ENCODE measurements around the gene GJB5. TPM values are rescaled to one million over a fixed set of nuclear protein-coding genes. Genes with fewer than 3 reads are reported as not detected.

GJB5 gene
- total RNA-seq, 3 donors from 2014 or later (not counting 1 experiment from before 2014, with no cell fraction given) = not detected

DNA sequence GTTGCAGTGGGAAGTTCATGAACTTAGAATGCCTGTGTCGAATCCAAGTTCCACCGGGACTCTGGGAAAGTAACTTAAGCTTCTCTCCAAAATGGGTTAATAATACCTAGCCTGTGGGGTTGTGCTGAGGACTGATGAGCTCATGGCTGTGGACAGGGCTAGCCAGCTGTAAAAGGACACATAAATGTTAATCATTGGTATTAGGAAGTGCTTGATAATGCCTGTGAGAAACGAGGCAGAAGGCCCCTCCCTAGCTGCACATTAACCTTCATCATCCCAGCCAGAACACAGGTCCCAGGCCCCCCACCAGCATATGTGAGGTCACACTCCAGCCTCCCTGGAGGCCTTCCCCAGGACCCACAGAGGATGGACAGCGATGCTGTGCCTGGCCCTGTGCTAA lies 3.9 kb downstream of the GJB5 start:
- Mint-ChIP-seq H3K36me3 (no peaks in the 10 kb centered on the region), H3K27ac (no peak overlapping the region), H3K27me3 (ENCODE audit: low read depth in 2 of 2) (peaks cover 7 to 15% of the 10 kb centered on the region in 2 donors), H3K9me3 (no peaks in the 10 kb centered on the region), H3K4me1 (peaks cover 0 to 6% of the 10 kb centered on the region in 2 donors), H3K4me3 (no peak overlapping the region)
- Histone ChIP-seq H3K27me3 (ENCODE audit: control insufficient read depth, insufficient read depth, low read length) (no peaks in the 10 kb centered on the region), H3K27ac (ENCODE audit: low read length) (no peak overlapping the region), H3K4me1 (ENCODE audit: control insufficient read depth, insufficient read depth, low read length) (no peaks in the 10 kb centered on the region), H3K9me3 (ENCODE audit: control insufficient read depth, insufficient read depth, low read length) (no peaks in the 10 kb centered on the region), H3K36me3 (ENCODE audit: control insufficient read depth, insufficient read depth, low read length) (no peaks in the 10 kb centered on the region), H3K4me3 (ENCODE audit: low read length) (no peak overlapping the region)
- ATAC-seq (no peak), DNase-seq (no peak)
- 84% methylated on average over 4 of the region's 4 CpGs for WGBS (ENCODE audit: insufficient coverage)
- intact Hi-C loops (cut with micrococcal nuclease) = no loop called here
- TF ChIP-seq, protein P1, sequence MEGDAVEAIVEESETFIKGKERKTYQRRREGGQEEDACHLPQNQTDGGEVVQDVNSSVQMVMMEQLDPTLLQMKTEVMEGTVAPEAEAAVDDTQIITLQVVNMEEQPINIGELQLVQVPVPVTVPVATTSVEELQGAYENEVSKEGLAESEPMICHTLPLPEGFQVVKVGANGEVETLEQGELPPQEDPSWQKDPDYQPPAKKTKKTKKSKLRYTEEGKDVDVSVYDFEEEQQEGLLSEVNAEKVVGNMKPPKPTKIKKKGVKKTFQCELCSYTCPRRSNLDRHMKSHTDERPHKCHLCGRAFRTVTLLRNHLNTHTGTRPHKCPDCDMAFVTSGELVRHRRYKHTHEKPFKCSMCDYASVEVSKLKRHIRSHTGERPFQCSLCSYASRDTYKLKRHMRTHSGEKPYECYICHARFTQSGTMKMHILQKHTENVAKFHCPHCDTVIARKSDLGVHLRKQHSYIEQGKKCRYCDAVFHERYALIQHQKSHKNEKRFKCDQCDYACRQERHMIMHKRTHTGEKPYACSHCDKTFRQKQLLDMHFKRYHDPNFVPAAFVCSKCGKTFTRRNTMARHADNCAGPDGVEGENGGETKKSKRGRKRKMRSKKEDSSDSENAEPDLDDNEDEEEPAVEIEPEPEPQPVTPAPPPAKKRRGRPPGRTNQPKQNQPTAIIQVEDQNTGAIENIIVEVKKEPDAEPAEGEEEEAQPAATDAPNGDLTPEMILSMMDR (IDR thresholded peaks at IDR 0.05) = no peak

DNA sequence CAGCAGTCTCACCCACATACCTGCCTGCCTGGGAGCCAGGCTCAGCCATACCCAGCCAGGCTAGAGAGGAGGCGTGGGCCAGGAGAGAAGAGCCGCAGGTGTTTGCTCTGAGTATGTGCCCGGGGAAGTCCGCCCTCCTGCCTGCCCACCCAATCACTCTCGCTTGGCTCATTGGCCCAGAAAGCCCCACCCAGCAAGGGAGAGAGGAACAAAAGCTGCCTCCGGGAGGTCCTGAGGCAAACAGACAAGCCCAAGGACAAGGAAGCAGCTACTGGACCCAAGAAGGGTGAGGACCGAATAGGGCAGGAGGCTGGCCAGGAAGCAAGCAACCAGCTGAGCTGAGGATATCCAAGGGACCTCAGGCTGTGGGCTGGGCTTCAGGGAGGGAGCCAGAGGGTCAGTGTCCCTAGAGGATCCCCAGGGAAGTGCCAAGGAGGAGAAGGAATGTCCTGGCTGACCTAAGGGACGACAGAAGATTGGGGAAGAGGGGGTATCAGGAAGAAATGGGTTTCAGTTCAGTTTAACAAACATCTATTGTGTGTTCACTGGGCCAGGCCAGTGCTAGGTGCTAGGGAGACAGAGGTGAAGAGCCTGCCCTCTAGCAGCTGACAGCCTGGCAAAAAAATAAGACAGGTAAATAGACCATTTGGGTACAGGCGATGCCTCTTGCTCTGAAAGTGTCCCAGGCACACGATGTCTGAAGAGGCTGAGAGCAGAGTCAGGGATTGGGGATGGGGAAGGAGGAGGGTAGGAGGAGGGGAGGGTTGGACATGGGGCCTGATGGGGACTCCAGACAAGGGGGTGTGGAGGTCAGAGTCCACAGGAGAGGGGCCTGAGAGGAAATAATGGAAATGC lies 4.9 kb downstream of the GJB5 start, which contains the start of gene GJB4:
Gene GJB4 (plus strand): TSS at position 238 of the 855 bp plus-strand sequence. CDS start 1,515 bp downstream, outside the sequence.
- WGBS (ENCODE audit: insufficient coverage) = 79% methylated on average over 10 of the region's 10 CpGs

DNA sequence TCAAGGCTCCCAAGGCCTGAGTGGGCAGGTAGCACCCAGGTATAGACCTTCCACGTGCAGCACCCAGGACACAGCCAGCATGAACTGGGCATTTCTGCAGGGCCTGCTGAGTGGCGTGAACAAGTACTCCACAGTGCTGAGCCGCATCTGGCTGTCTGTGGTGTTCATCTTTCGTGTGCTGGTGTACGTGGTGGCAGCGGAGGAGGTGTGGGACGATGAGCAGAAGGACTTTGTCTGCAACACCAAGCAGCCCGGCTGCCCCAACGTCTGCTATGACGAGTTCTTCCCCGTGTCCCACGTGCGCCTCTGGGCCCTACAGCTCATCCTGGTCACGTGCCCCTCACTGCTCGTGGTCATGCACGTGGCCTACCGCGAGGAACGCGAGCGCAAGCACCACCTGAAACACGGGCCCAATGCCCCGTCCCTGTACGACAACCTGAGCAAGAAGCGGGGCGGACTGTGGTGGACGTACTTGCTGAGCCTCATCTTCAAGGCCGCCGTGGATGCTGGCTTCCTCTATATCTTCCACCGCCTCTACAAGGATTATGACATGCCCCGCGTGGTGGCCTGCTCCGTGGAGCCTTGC lies 6.4 kb downstream of the GJB5 start:
- H3K9me3 Mint-ChIP-seq = no peaks in the 10 kb centered on the region

More for the DNA sequence above, 4.9 kb downstream of the GJB5 start, which contains the start of gene GJB4:
- intact Hi-C loops (cut with micrococcal nuclease) = no loop called here
- no peak for DNase-seq
- TF ChIP-seq, protein P1 (IDR thresholded peaks at IDR 0.05) = no peak
- Mint-ChIP-seq H3K4me3 (no peak within 1 kb of the TSS), H3K9me3 (no peaks in the 10 kb centered on the region), H3K36me3 (no peaks in the 10 kb centered on the region), H3K27me3 (ENCODE audit: low read depth in 2 of 2) (peaks cover 9 to 15% of the 10 kb centered on the region in 2 donors), H3K4me1 (peaks cover 0 to 6% of the 10 kb centered on the region in 2 donors), H3K27ac (no peak within 1 kb of the TSS)
- H3K27me3 ChIP-seq (ENCODE audit: control insufficient read depth, insufficient read depth, low read length) = no peaks in the 10 kb centered on the region
- H3K9me3 ChIP-seq (ENCODE audit: control insufficient read depth, insufficient read depth, low read length) = no peaks in the 10 kb centered on the region
- H3K4me1 ChIP-seq (ENCODE audit: control insufficient read depth, insufficient read depth, low read length) = no peaks in the 10 kb centered on the region
- no peak within 1 kb of the TSS for H3K4me3 ChIP-seq (ENCODE audit: low read length)
- H3K36me3 ChIP-seq (ENCODE audit: control insufficient read depth, insufficient read depth, low read length) = no peaks in the 10 kb centered on the region
- no peak within 1 kb of the TSS for H3K27ac ChIP-seq (ENCODE audit: low read length)
- ATAC-seq = no peak

More for the DNA sequence above, 6.4 kb downstream of the GJB5 start:
- H3K4me1 Mint-ChIP-seq = peaks cover 0 to 6% of the 10 kb centered on the region in 2 donors
- Histone ChIP-seq H3K27me3 (ENCODE audit: control insufficient read depth, insufficient read depth, low read length) (no peaks in the 10 kb centered on the region), H3K36me3 (ENCODE audit: control insufficient read depth, insufficient read depth, low read length) (no peaks in the 10 kb centered on the region), H3K27ac (ENCODE audit: low read length) (no peak overlapping the region), H3K4me3 (ENCODE audit: low read length) (no peak overlapping the region), H3K9me3 (ENCODE audit: control insufficient read depth, insufficient read depth, low read length) (no peaks in the 10 kb centered on the region), H3K4me1 (ENCODE audit: control insufficient read depth, insufficient read depth, low read length) (no peaks in the 10 kb centered on the region)
- TF ChIP-seq, protein P1 (IDR thresholded peaks at IDR 0.05) = no peak
- no peak overlapping the region for H3K4me3 Mint-ChIP-seq
- DNase-seq = no peak
- H3K27me3 Mint-ChIP-seq (ENCODE audit: low read depth in 2 of 2) = peaks cover 9 to 15% of the 10 kb centered on the region in 2 donors
- ATAC-seq = no peak
- intact Hi-C loops (cut with micrococcal nuclease) = no loop called here
- no peaks in the 10 kb centered on the region for H3K36me3 Mint-ChIP-seq
- no peak overlapping the region for H3K27ac Mint-ChIP-seq
- WGBS (ENCODE audit: insufficient coverage) = 92% methylated on average over 33 of the region's 33 CpGs

Data from natural killer cell (primary cell).